Spinal cord (tissue), 10 donors: Measurements from ENCODE around the gene SH3BP4. TPM values are rescaled to one million over a fixed set of nuclear protein-coding genes. Genes with fewer than 3 reads are reported as not detected.

Experiments used
- DNase-seq, 6 donors: peaks; one replicate each; pipeline versions ENCODE4 v3.0.0 to v3.0.0-alpha.2; 2013 to 2015; ENCODE audit warnings: low spot score in 6 of 6, low read depth in 4 of 6
- H3K27ac ChIP-seq: one replicate; pipeline ENCODE4 v1.5.1; 2013; ENCODE audit warnings: low read depth, low read length, control low read depth
- H3K27me3 ChIP-seq: one replicate; pipeline ENCODE4 v1.6.1; 2013; ENCODE audit warnings: low read length; ENCODE audit not compliant: control insufficient read depth, insufficient read depth
- H3K36me3 ChIP-seq: one replicate; pipeline ENCODE4 v1.6.1; 2013; ENCODE audit warnings: low read length; ENCODE audit not compliant: control insufficient read depth, insufficient read depth
- H3K4me1 ChIP-seq: one replicate; pipeline ENCODE4 v1.6.1; 2013; ENCODE audit warnings: low read length; ENCODE audit not compliant: control insufficient read depth, insufficient read depth
- H3K4me3 ChIP-seq: one replicate; pipeline ENCODE4 v1.5.1; 2013; ENCODE audit warnings: low read depth, low read length, control low read depth
- H3K9me3 ChIP-seq: one replicate; pipeline ENCODE4 v1.6.1; 2013; ENCODE audit warnings: low read length; ENCODE audit not compliant: control insufficient read depth, insufficient read depth
- WGBS: methylation state at CpG from one replicate; pipeline ENCODE4 v1.1.5; 2013; ENCODE audit warnings: missing lambda C conversion rate; ENCODE audit not compliant: insufficient coverage; 5-methylcytosine and 5-hydroxymethylcytosine counted together
- polyA plus RNA-seq, 2 donors: library from polyadenylated mRNA; unstranded; fragments of 120-200 nt; gene quantifications; one replicate each; pipeline ENCODE4 v1.2.1, GENCODE V29; 2013; ENCODE audit not compliant: insufficient read length in 2 of 2
- total RNA-seq, 2 donors: library from RNA; depleted of rRNA in 1 of 2; stranded (reverse); fragments of 120-200 nt in 1 of 2; fragments of >200 nt in 1 of 2; gene quantifications; one replicate each; pipeline versions ENCODE4 v1.2.3 to v1.2.4, GENCODE V29; 2013 to 2014
- donor health status: healthy.

Gene SH3BP4
- total and polyA plus RNA-seq, 4 donors: 13.9 to 29.6 (median 27.0) TPM

GRCh38 chr2:235059161-235059560 is 107.3 kb downstream of the SH3BP4 start:
- peaks cover 11% of the 10 kb centered on the region for H3K4me1 ChIP-seq
- peaks cover 9% of the 10 kb centered on the region for H3K36me3 ChIP-seq
- WGBS: 80% methylated on average over 1 of the region's 1 CpG
- DNase-seq: peak in 1 of 6 donors; percentile 7
- H3K27ac ChIP-seq: no peak overlapping the region
- no peaks in the 10 kb centered on the region for H3K9me3 ChIP-seq
- no peak overlapping the region for H3K4me3 ChIP-seq
- H3K27me3 ChIP-seq: no peaks in the 10 kb centered on the region

- 87% methylated on average over 10 of the region's 10 CpGs for WGBS
- H3K36me3 ChIP-seq: peaks cover 2% of the 10 kb centered on the region
- H3K27ac ChIP-seq: no peak overlapping the region
- no peak for DNase-seq
- H3K27me3 ChIP-seq: no peaks in the 10 kb centered on the region
- H3K9me3 ChIP-seq: no peaks in the 10 kb centered on the region
- no peak overlapping the region for H3K4me3 ChIP-seq
- peaks cover 19% of the 10 kb centered on the region for H3K4me1 ChIP-seq
Observed at GRCh38 chr2:235061656-235062055, 109.8 kb downstream of the SH3BP4 start.

- peak in 1 of 6 donors; percentile 39 for DNase-seq
- Histone ChIP-seq H3K27me3 (no peaks in the 10 kb centered on the region), H3K36me3 (no peaks in the 10 kb centered on the region), H3K9me3 (no peaks in the 10 kb centered on the region), H3K4me3 (no peak overlapping the region), H3K27ac (no peak overlapping the region), H3K4me1 (peaks cover 29% of the 10 kb centered on the region)
- WGBS: 36% methylated on average over 12 of the region's 17 CpGs
Observed at GRCh38 chr2:235063471-235063961, 111.7 kb downstream of the SH3BP4 start.

DNA sequence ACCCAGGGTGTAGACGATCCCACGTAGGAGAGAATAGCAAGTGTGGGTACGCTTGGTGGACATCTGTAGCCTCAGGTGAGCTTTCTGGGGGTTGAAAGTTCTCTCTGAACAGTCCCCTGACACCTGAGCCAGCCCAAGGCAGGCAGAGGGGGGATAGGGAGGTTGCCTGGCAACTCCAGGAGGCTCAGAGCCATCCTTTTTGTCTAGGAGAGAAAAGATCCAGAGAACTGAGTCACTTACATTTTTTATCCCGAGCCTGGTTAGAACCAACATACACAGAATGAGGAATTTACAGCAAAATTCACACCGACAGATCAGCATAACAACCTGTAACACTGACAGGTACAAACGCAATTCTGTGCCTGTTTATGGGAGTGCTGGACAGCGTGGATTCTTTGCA is 113.2 kb downstream of the SH3BP4 start:
- Histone ChIP-seq H3K27ac (no peak overlapping the region), H3K36me3 (no peaks in the 10 kb centered on the region), H3K27me3 (no peaks in the 10 kb centered on the region), H3K4me3 (no peak overlapping the region), H3K4me1 (peaks cover 29% of the 10 kb centered on the region), H3K9me3 (no peaks in the 10 kb centered on the region)
- DNase-seq: peak in 1 of 6 donors; percentile 62
- 50% methylated on average over 1 of the region's 7 CpGs for WGBS

DNA sequence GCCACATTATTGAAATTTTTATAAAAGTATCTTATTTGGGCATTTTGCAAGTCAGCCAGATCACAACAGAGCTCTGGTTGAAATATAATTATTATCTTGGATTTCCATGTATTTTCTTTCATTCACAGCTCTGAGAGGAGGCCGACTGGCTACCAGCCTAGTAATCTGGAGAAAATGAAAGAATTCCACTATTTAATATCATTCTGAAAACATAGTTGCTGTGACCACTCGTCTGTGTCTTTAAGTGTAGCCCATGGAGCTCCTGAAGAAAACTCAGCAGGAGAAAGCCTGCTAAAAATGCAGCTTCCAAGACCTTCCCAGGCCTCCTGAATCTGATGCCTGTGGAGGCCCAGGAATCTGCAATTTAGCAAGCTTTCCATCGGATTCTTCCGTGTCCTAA is 114.7 kb downstream of the SH3BP4 start:
- Histone ChIP-seq H3K36me3 (no peaks in the 10 kb centered on the region), H3K27ac (no peak overlapping the region), H3K9me3 (no peaks in the 10 kb centered on the region), H3K4me3 (no peak overlapping the region), H3K4me1 (peaks cover 29% of the 10 kb centered on the region), H3K27me3 (no peaks in the 10 kb centered on the region)
- DNase-seq: no peak
- WGBS: 30% methylated on average over 2 of the region's 4 CpGs

GRCh38 chr2:235066895-235067294 is 115.1 kb downstream of the SH3BP4 start:
- no peaks in the 10 kb centered on the region for H3K36me3 ChIP-seq
- H3K27ac ChIP-seq: no peak overlapping the region
- peaks cover 29% of the 10 kb centered on the region for H3K4me1 ChIP-seq
- WGBS: 21% methylated on average over 2 of the region's 4 CpGs
- H3K27me3 ChIP-seq: no peaks in the 10 kb centered on the region
- no peak overlapping the region for H3K4me3 ChIP-seq
- peak in 2 of 6 donors; percentile 57 to 91 for DNase-seq
- H3K9me3 ChIP-seq: no peaks in the 10 kb centered on the region

- no peaks in the 10 kb centered on the region for H3K36me3 ChIP-seq
- H3K4me1 ChIP-seq: peaks cover 23% of the 10 kb centered on the region
- H3K9me3 ChIP-seq: no peaks in the 10 kb centered on the region
- no peak overlapping the region for H3K27ac ChIP-seq
- no peaks in the 10 kb centered on the region for H3K27me3 ChIP-seq
- H3K4me3 ChIP-seq: no peak overlapping the region
- WGBS: no CpG with 5 or more reads among the region's 3 CpGs
- peak in 2 of 6 donors; percentile 52 to 81 for DNase-seq
Observed at GRCh38 chr2:235068701-235069100, 116.9 kb downstream of the SH3BP4 start.

DNA sequence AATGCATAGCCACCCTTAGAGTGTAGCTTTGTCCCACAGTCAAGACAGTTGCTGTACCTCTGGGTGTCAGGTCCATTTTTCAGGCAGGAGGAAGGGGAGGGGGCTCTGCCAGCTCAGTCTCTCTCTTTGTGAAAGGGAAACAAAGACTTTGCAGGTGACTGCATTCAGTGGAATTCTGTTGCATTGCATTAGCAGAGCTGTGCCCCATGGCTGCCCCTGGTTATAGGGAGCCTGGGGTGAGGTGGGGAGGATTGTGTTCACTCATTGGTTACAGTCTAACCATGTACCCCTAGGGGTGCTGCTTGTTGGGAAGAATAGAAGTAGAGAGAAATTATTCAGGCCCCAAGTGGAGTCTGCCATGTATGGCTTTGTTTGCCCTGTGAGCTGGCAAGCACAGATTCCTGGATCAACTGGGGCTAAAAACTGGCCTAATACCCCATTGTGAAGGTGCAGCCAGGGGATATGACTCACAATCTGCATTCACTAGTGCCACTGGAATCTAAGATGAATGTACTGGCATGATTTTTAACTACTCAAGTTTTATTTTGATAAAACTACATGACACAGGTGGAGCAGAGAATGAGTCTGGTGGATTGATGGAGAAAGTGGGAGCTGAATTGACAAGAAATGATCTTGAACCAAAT is 118.4 kb downstream of the SH3BP4 start:
- Histone ChIP-seq H3K4me1 (peaks cover 12% of the 10 kb centered on the region), H3K9me3 (no peaks in the 10 kb centered on the region), H3K4me3 (no peak overlapping the region), H3K27ac (no peak overlapping the region), H3K36me3 (no peaks in the 10 kb centered on the region), H3K27me3 (no peaks in the 10 kb centered on the region)
- DNase-seq: no peak

- Histone ChIP-seq H3K27ac (no peak overlapping the region), H3K4me3 (no peak overlapping the region), H3K4me1 (no peaks in the 10 kb centered on the region), H3K36me3 (no peaks in the 10 kb centered on the region), H3K27me3 (no peaks in the 10 kb centered on the region), H3K9me3 (no peaks in the 10 kb centered on the region)
- WGBS: 57% methylated on average over 5 of the region's 6 CpGs
- DNase-seq: peak in 1 of 6 donors; percentile 62
Observed at GRCh38 chr2:235073868-235074413, 122.1 kb downstream of the SH3BP4 start.

DNA sequence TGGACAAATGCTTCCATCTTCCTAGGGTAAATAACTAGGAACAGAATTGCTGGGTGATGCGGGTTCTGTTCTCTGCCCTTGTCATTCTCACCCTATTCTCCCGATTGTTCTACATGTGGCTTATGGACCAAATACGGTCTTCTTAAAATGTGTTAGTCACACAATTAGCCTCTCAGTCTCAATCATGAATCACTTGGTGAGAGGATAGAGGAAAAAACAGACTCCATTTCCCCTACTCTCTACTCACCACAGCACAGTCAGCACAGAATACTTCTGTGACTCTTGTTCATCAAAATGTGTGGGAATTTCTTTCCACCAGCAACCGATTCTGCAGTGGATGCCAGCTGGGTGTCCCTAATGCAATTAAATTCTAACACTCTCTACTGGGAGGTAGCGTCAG is 125.2 kb downstream of the SH3BP4 start:
- no peak overlapping the region for H3K27ac ChIP-seq
- DNase-seq: no peak
- WGBS: 57% methylated on average over 1 of the region's 5 CpGs

More for the DNA sequence above, 125.2 kb downstream of the SH3BP4 start:
- Histone ChIP-seq H3K27me3 (no peaks in the 10 kb centered on the region), H3K36me3 (no peaks in the 10 kb centered on the region), H3K9me3 (no peaks in the 10 kb centered on the region), H3K4me1 (no peaks in the 10 kb centered on the region), H3K4me3 (no peak overlapping the region)
